Bronchial epithelial cell (primary cell): ENCODE measurements around the gene GPX2. TPM values are rescaled to one million over a fixed set of nuclear protein-coding genes. Genes with fewer than 3 reads are reported as not detected.

Experiments
- DNase-seq: peaks from one replicate; pipeline ENCODE4 v3.0.0-alpha.2; 2010; ENCODE audit warnings: low read depth
- FAIRE-seq: peaks from 2 replicates; lab custom pipeline; 2011; peaks lifted over from hg19 to GRCh38; lab: Jason Lieb, UNC
- H3K27me3 ChIP-seq: 2 replicates; pipeline ENCODE4 v1.5.1; 2011; ENCODE audit warnings: low read length; ENCODE audit not compliant: control insufficient read depth, insufficient read depth
- H3K36me3 ChIP-seq: 2 replicates; pipeline ENCODE4 v1.5.1; 2011; ENCODE audit warnings: low read length; ENCODE audit not compliant: control insufficient read depth, insufficient read depth
- H3K4me3 ChIP-seq: 2 replicates; pipeline ENCODE4 v1.5.1; 2011; ENCODE audit warnings: mild to moderate bottlenecking, low read depth, low read length, control low read depth
- total RNA-seq: library from RNA; depleted of rRNA; stranded (reverse); fragments of >200 nt; gene quantifications from 2 replicates; pipeline ENCODE4 v1.2.1, GENCODE V29; 2014
- TF ChIP-seq, protein P1 (sequence below): IDR thresholded peaks from 2 replicates; pipeline ENCODE4 v1.5.1; 2011; ENCODE audit warnings: mild to moderate bottlenecking, moderate library complexity, low read length, control low read depth, inconsistent platforms; ENCODE audit not compliant: insufficient read depth, severe bottlenecking

Gene GPX2
- total RNA-seq, 1 donor from 2014 or later: 1.3 TPM

DNA sequence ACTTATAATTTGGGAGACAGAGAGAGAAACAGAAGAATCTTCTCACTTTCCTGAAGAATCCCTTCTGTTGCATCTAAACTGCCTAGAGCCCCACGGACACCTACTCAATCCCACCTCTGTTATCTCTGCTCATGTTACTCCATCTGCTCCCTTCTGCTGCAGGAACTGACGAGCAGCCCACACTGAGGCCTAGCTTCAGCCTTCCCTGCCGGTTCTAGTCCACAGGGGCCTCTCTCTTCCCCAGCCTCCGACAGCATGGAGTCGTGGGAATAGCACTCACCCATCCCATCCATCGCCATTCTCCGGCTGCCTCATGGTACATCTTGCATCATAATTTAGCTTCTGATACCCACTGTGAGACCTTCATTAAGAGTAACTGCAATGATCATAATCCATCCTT, 25.6 kb upstream of the GPX2 start:
- Histone ChIP-seq H3K36me3 (no peaks in the 10 kb centered on the region), H3K27me3 (peaks cover 3% of the 10 kb centered on the region), H3K4me3 (no peak overlapping the region)
- DNase-seq (no peak), FAIRE-seq (no peak)
- TF ChIP-seq, protein P1, sequence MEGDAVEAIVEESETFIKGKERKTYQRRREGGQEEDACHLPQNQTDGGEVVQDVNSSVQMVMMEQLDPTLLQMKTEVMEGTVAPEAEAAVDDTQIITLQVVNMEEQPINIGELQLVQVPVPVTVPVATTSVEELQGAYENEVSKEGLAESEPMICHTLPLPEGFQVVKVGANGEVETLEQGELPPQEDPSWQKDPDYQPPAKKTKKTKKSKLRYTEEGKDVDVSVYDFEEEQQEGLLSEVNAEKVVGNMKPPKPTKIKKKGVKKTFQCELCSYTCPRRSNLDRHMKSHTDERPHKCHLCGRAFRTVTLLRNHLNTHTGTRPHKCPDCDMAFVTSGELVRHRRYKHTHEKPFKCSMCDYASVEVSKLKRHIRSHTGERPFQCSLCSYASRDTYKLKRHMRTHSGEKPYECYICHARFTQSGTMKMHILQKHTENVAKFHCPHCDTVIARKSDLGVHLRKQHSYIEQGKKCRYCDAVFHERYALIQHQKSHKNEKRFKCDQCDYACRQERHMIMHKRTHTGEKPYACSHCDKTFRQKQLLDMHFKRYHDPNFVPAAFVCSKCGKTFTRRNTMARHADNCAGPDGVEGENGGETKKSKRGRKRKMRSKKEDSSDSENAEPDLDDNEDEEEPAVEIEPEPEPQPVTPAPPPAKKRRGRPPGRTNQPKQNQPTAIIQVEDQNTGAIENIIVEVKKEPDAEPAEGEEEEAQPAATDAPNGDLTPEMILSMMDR: no peak

DNA sequence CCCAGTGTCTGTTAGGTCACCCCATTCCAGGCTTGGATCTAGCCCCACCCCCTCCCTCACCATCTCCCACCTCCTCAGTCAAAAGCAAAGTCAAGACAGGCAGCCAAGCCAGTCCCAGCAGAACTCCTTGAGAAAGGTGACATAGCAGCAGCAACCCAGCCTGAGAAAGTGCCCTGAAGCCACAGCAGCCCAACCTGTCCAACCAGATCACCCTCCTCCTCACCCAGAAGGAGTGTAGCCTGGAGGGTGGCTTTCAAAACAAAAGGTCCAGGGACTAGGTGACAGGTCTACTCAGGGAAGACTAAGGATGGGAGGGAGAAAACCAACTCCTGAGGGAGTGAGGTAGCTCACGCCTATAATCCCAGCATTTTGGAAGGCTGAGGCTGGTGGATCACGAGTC, 24.4 kb upstream of the GPX2 start:
- TF ChIP-seq, protein P1: no peak
- peak; percentile 29 for DNase-seq
- H3K36me3 ChIP-seq: no peaks in the 10 kb centered on the region
- peaks cover 3% of the 10 kb centered on the region for H3K27me3 ChIP-seq
- H3K4me3 ChIP-seq: no peak overlapping the region
- FAIRE-seq: peak; percentile 18

DNA sequence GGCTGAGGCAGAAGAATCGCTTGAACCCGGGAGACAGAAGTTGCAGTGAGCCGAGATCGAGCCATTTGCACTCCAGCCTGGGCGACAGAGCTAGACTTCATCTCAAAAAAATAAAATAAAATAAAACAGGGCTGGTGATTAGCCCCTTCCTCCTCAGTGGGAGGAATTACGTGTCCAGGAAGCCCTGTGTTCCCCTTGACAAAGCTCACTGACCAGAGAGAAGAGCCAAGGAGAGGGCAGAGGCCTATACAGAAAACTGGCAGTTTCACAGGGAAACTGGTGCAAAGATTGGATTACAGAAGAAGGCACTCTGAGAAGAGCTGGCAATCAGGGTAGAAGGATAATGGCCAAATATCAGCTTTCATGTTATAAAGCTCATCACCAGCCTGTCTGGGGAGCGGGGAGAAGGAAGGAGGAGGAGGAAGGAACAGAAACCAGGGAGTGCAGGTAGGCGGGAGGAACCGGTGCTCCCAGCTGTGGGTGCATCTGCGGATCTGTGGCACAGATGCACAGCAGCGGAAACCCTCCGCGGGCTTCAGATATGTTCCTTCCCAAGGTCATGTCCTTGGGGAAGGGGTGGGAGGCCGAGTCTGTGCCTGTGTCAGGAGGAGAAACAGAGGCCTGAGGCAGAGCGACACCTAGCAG, 22.9 kb upstream of the GPX2 start:
- DNase-seq (no peak), FAIRE-seq (no peak)
- Histone ChIP-seq H3K4me3 (no peak overlapping the region), H3K27me3 (no peaks in the 10 kb centered on the region), H3K36me3 (no peaks in the 10 kb centered on the region)
- TF ChIP-seq, protein P1: no peak

DNA sequence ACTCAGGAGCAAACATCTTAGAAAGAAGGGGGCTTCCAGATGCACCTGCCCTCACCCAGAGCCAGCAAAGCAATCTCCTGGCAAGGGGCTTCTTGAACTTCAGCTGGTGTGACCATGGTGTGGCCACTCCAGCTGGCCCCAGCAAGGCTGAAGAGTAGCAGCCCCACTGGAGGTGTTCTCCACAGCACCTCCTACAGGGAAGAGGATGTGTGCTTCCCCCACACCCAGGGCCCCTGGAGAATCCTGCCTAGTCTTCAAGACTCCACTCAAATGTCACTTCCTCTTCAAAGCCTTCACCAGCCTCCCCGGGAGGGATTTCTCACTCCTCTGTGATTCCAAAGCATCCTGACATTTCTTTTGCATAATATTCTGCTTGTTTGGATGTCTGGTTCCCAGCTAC, 21.1 kb upstream of the GPX2 start:
- Histone ChIP-seq H3K4me3 (no peak overlapping the region), H3K27me3 (no peaks in the 10 kb centered on the region), H3K36me3 (no peaks in the 10 kb centered on the region)
- TF ChIP-seq, protein P1: no peak
- DNase-seq (no peak), FAIRE-seq (no peak)

DNA sequence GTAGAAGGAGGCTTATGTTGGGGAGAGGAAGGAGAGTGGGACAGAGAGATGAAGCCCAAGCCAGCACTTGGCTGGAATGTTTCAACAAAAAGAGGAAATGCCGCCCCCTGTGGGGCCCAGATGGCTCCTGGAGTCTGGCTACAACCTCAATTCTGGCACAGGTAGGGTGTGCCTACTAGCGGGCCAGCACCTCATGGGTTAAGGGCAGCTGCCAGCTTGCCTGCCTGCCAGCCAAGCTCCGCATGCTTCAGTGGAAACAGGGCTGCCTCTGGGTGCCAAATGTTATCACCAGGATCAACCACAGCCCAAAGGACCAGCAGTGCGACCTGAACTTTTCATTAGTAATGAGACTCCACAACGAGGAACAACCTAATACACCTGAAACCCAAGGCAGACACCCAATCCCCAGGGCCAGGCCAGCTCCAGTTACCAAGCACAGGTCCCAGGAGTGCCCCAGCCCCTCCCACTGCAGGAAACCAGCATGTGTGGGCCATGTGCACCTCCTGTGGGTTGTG, 18.3 kb upstream of the GPX2 start:
- Histone ChIP-seq H3K36me3 (no peaks in the 10 kb centered on the region), H3K4me3 (no peak overlapping the region), H3K27me3 (no peaks in the 10 kb centered on the region)
- TF ChIP-seq, protein P1: peak; percentile 39
- FAIRE-seq (peak; percentile 50), DNase-seq (no peak)

DNA sequence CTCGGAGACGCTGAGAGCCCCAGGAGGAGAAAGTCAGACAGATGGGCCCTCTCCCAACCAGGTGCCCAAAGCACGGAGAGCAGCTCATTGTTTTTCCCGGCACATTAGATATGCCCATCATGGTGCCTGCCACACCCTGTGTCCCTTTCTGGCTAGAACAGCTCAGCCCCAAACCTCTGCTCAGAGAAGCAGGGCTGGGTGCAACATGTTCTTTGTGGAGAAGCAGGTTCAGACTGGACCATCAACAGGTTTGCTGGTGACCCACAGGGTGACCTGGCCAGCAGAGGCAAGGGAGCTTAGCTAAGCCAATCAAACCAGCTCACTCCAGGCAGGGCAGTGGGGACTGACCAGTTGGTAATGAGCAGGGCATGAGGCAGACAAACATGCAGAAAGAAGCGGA, 16.2 kb upstream of the GPX2 start:
- TF ChIP-seq, protein P1: no peak
- peaks cover 1% of the 10 kb centered on the region for H3K36me3 ChIP-seq

More for the DNA sequence above, 16.2 kb upstream of the GPX2 start:
- Histone ChIP-seq H3K4me3 (no peak overlapping the region), H3K27me3 (no peaks in the 10 kb centered on the region)
- FAIRE-seq (no peak), DNase-seq (no peak)
